PC-9 (cell line): ENCODE measurements around the gene SLC1A5. TPM values are rescaled to one million over a fixed set of nuclear protein-coding genes. Genes with fewer than 3 reads are reported as not detected.
A peak's percentile ranks its signal among the peaks of the same experiment; 100 is the strongest.

Source experiments
- BruUV-seq: library from RNA; stranded (reverse); fragments of 400-500 nt; replicated peaks from 2 replicates; lab custom pipeline; 2021; lab: Mats Ljungman, UMichigan
- CTCF ChIA-PET: fragments of 300-600 bp; sonication (Branson Sonifier 250); formaldehyde crosslinking; loops from one replicate; lab custom pipeline; 2022; ENCODE audit warnings: antibody characterized with exemption; lab: Charles Lee
- POLR2A ChIA-PET: fragments of 300-600 bp; sonication (Branson Sonifier 250); formaldehyde crosslinking; loops from one replicate; lab custom pipeline; 2022; ENCODE audit warnings: antibody characterized with exemption; ENCODE audit not compliant: unreplicated experiment; lab: Charles Lee
- DNase-seq, 2 experiments: peaks; one replicate each; pipeline versions ENCODE4 v3.0.0 to v3.0.0-alpha.2; 2015 to 2022; ENCODE audit warnings: mixed read lengths in 1 of 2
- H2AFZ ChIP-seq: fragments of 200-600 bp; sonication (generic); 2 replicates; pipeline ENCODE4 v1.8.1; 2017; ENCODE audit warnings: antibody characterized with exemption
- H3F3A ChIP-seq: fragments of 200-600 bp; sonication (generic); 2 replicates; pipeline ENCODE4 v1.8.1; 2017; ENCODE audit warnings: antibody characterized with exemption, mild to moderate bottlenecking, low read depth; ENCODE audit not compliant: insufficient read depth
- H3K27ac ChIP-seq: fragments of 200-600 bp; sonication (generic); 2 replicates; pipeline ENCODE4 v1.6.1; 2016; ENCODE audit warnings: mixed run types
- H3K27me3 ChIP-seq: fragments of 200-600 bp; sonication (generic); 2 replicates; pipeline ENCODE4 v1.6.1; 2016; ENCODE audit warnings: low read depth, mixed run types; ENCODE audit not compliant: insufficient read depth
- H3K36me3 ChIP-seq: fragments of 200-600 bp; sonication (generic); 2 replicates; pipeline ENCODE4 v1.6.1; 2016; ENCODE audit warnings: low read depth, mixed run types
- H3K4me1 ChIP-seq: fragments of 200-600 bp; sonication (generic); replicated peaks from 2 replicates; pipeline ENCODE4 v1.6.1; 2016; ENCODE audit warnings: mixed run types; ENCODE audit not compliant: insufficient read depth
- H3K4me2 ChIP-seq: fragments of 200-600 bp; sonication (generic); 2 replicates; pipeline ENCODE4 v1.6.1; 2017; ENCODE audit warnings: mixed run types
- H3K4me3 ChIP-seq: fragments of 200-600 bp; sonication (generic); 2 replicates; pipeline ENCODE4 v1.6.1; 2016; ENCODE audit warnings: mixed run types
- H3K79me2 ChIP-seq: fragments of 200-600 bp; sonication (generic); 2 replicates; pipeline ENCODE4 v1.6.1; 2017; ENCODE audit warnings: low read depth, mixed run types
- H3K9me2 ChIP-seq: fragments of 200-600 bp; sonication (generic); 2 replicates; pipeline ENCODE4 v1.8.1; 2017; ENCODE audit warnings: mild to moderate bottlenecking; ENCODE audit not compliant: insufficient read depth
- H3K9me3 ChIP-seq: fragments of 200-600 bp; sonication (generic); 2 replicates; pipeline ENCODE4 v1.8.1; 2016; ENCODE audit warnings: low read depth; ENCODE audit not compliant: insufficient read depth
- H4K20me1 ChIP-seq: fragments of 200-600 bp; sonication (generic); 2 replicates; pipeline ENCODE4 v1.8.1; 2017; ENCODE audit not compliant: insufficient read depth
- EZH2 ChIP-seq: fragments of 200-600 bp; sonication (generic); IDR thresholded peaks from 2 replicates; pipeline ENCODE4 v1.8.0; 2017; ENCODE audit warnings: antibody characterized with exemption, low read depth
- intact Hi-C: fragments of 100-400 bp; cut with micrococcal nuclease; formaldehyde crosslinking; loops from one replicate; pipeline ENCODE4 v1.10.0; 2022; ENCODE audit not compliant: unreplicated experiment
- total RNA-seq: library from RNA; stranded (reverse); gene quantifications from 2 replicates; pipeline ENCODE4 v1.2.3, GENCODE V29; 2021
- TF ChIP-seq, protein P1 (sequence below): fragments of 200-600 bp; sonication (generic); conservative IDR thresholded peaks from 2 replicates; pipeline ENCODE4 v1.6.1; 2017; ENCODE audit warnings: mixed run types, antibody characterized with exemption, mild to moderate bottlenecking, moderate library complexity

The SLC1A5 gene
- total RNA-seq, 1 experiment from 2014 or later, result 264 TPM

GRCh38 chr19:46821512-46822409, 33.4 kb upstream of the SLC1A5 start:
- no peaks in the 10 kb centered on the region for H3K9me2 ChIP-seq
- H3F3A ChIP-seq, result peaks cover 28% of the 10 kb centered on the region
- no peak overlapping the region for H3K4me2 ChIP-seq
- intact Hi-C loops, result no loop called here
- POLR2A ChIA-PET, result no interaction called here
- no peaks in the 10 kb centered on the region for H3K79me2 ChIP-seq
- no peaks in the 10 kb centered on the region for H3K36me3 ChIP-seq
- CTCF ChIA-PET, result interaction anchor here (0.6 kb wide), 1 partner anchor 14 kb away, joined by 5 read pairs; no protein-coding TSS in a partner anchor
- H3K4me3 ChIP-seq, result no peak overlapping the region
- TF ChIP-seq, protein P1, sequence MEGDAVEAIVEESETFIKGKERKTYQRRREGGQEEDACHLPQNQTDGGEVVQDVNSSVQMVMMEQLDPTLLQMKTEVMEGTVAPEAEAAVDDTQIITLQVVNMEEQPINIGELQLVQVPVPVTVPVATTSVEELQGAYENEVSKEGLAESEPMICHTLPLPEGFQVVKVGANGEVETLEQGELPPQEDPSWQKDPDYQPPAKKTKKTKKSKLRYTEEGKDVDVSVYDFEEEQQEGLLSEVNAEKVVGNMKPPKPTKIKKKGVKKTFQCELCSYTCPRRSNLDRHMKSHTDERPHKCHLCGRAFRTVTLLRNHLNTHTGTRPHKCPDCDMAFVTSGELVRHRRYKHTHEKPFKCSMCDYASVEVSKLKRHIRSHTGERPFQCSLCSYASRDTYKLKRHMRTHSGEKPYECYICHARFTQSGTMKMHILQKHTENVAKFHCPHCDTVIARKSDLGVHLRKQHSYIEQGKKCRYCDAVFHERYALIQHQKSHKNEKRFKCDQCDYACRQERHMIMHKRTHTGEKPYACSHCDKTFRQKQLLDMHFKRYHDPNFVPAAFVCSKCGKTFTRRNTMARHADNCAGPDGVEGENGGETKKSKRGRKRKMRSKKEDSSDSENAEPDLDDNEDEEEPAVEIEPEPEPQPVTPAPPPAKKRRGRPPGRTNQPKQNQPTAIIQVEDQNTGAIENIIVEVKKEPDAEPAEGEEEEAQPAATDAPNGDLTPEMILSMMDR, result no peak
- TF ChIP-seq EZH2, result no peak
- H3K27ac ChIP-seq, result no peak overlapping the region
- no peaks in the 10 kb centered on the region for H3K27me3 ChIP-seq
- H2AFZ ChIP-seq, result no peak overlapping the region
- no peaks in the 10 kb centered on the region for H3K9me3 ChIP-seq
- peaks cover 34% of the 10 kb centered on the region for H3K4me1 ChIP-seq
- no TSS peak for BruUV-seq
- no peak for DNase-seq
- H4K20me1 ChIP-seq, result no peaks in the 10 kb centered on the region

DNA sequence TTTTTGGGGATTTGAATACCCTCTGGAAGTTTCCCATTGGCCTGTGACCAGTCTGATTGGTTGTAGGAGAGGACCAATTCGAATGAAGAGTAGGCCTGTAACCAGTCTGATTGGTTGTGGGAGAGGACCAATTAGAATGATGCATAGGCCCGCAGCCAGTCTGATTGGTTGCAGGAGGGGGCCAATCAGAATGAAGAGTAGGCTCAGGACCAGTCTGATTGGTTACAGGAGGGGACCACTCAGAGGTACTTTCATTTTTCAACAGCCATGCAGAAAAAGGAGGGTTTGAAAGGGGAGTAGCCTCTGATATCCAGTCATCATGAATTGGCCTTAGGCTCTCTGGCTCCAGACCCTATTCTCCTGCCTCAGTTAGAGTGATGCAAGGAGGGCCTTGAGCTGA, 30.4 kb upstream of the SLC1A5 start:
- no TSS peak for BruUV-seq
- no peaks in the 10 kb centered on the region for H4K20me1 ChIP-seq
- peak in 1 of 2 experiments; percentile 47 for DNase-seq
- POLR2A ChIA-PET, result no interaction called here
- TF ChIP-seq, protein P1, result no peak
- no peak for TF ChIP-seq EZH2
- no peak overlapping the region for H2AFZ ChIP-seq
- no peak overlapping the region for H3K27ac ChIP-seq
- no peaks in the 10 kb centered on the region for H3K9me3 ChIP-seq
- no peaks in the 10 kb centered on the region for H3K36me3 ChIP-seq
- CTCF ChIA-PET, result no interaction called here
- no peak overlapping the region for H3K4me3 ChIP-seq
- no peaks in the 10 kb centered on the region for H3K27me3 ChIP-seq
- H3K79me2 ChIP-seq, result no peaks in the 10 kb centered on the region
- no peaks in the 10 kb centered on the region for H3K9me2 ChIP-seq
- no peak overlapping the region for H3K4me2 ChIP-seq
- peaks cover 10% of the 10 kb centered on the region; the same call in 1 of the 2 replicates for H3F3A ChIP-seq
- peaks cover 12% of the 10 kb centered on the region; the same call in 1 of the 2 replicates for H3K4me1 ChIP-seq
- intact Hi-C loops, result no loop called here

- POLR2A ChIA-PET, result no interaction called here
- H3K27ac ChIP-seq, result no peak overlapping the region
- H4K20me1 ChIP-seq, result no peaks in the 10 kb centered on the region; the same call in 1 of the 2 replicates
- CTCF ChIA-PET, result interaction anchor here (1.0 kb wide), 1 partner anchor 24 kb away, joined by 4 read pairs; no protein-coding TSS in a partner anchor
- no peak overlapping the region for H2AFZ ChIP-seq
- H3F3A ChIP-seq, result peaks cover 7% of the 10 kb centered on the region; the same call in 1 of the 2 replicates
- H3K79me2 ChIP-seq, result no peaks in the 10 kb centered on the region
- no peaks in the 10 kb centered on the region for H3K9me2 ChIP-seq
- no peaks in the 10 kb centered on the region for H3K36me3 ChIP-seq
- no TSS peak for BruUV-seq
- H3K27me3 ChIP-seq, result no peaks in the 10 kb centered on the region
- TF ChIP-seq, protein P1, result no peak
- TF ChIP-seq EZH2, result no peak
- H3K9me3 ChIP-seq, result no peaks in the 10 kb centered on the region
- no peak overlapping the region for H3K4me3 ChIP-seq
- H3K4me1 ChIP-seq, result peaks cover 14% of the 10 kb centered on the region; the same call in 1 of the 2 replicates
- H3K4me2 ChIP-seq, result no peak overlapping the region
- no peak for DNase-seq
- intact Hi-C loops, result no loop called here
These were observed 27.6 kb upstream of the SLC1A5 start for GRCh38 chr19:46815833-46816627.
